GM18502 (cell line): ENCODE measurements around the gene FRK.
"Not testable (repeated sequence)": the region's sequence is repeated elsewhere in the genome, so short reads cannot be mapped to it uniquely, and the experiment has no call there.

Experiments used
- ATAC-seq: cut with Tn5 transposase; IDR thresholded peaks from one replicate; pipeline ENCODE4 v1.9.1; 2021; ENCODE audit warnings: mild to moderate bottlenecking; ENCODE audit not compliant: unreplicated experiment, poor library complexity

The FRK gene

GRCh38 chr6:116078522-116078921 lies 17.8 kb upstream of the FRK start:
- no peak for ATAC-seq

- ATAC-seq: no peak
Observed at GRCh38 chr6:116074732-116075390, 14.2 kb upstream of the FRK start.

GRCh38 chr6:116073765-116074440 lies 13.2 kb upstream of the FRK start:
- ATAC-seq: no peak

DNA sequence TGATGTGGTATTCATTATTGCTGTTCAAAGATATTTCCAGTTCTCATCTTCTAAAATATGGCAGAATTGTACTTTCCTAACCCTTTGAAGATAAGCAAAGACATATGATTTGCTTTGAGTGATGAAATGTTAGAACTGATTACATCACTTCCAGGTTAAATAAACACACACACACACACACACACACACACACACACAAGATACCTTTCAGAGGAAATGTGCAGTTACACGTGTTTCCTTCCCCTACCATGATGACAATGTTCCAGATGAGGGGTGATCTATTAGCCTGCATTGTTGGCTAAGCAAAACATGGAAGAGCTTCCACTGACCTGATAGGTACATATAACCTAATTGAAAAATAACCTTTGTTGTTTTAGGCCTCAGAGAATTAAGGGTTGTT lies 11.7 kb upstream of the FRK start:
- no peak for ATAC-seq

- ATAC-seq: no peak
Observed at GRCh38 chr6:116070616-116071389, 10.1 kb upstream of the FRK start.

DNA sequence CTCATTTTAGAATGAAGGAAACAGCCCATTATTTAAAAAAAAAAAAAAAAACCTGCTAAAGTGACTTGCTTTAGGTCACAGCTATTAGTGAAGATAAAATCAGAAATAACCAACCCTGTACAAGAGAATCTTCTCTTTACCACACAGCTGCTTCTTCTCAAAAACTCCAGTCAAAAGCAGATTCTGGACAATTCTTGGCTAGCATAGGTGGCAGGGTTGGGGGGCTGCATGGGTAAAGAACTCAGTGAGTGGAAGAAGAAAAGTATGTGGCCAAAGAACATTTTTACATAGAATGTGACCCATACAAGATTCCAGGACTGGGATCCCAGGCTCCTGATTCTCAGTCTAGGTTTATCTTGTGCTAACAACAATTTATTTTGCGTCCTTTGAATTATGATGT lies 9.4 kb upstream of the FRK start:
- ATAC-seq: no peak

DNA sequence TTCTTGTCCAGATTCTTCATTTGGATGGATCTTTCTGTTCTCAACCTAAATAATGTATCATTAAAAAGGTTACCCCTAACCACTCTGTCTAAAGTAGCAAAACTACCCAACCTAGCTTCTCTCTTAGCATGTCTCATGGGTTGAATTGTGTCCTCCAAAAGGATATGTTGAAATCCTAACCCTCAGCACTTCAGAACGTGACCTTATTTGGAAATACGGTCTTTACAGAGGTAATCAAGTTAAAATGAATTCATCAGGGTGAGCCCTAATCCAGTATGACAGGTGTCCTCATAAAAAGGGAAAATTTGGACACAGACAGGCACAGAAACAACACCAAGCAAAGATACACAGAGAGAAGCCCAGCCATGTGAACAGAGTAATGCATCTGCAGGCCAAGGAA lies 6.1 kb upstream of the FRK start:
- no peak for ATAC-seq

DNA sequence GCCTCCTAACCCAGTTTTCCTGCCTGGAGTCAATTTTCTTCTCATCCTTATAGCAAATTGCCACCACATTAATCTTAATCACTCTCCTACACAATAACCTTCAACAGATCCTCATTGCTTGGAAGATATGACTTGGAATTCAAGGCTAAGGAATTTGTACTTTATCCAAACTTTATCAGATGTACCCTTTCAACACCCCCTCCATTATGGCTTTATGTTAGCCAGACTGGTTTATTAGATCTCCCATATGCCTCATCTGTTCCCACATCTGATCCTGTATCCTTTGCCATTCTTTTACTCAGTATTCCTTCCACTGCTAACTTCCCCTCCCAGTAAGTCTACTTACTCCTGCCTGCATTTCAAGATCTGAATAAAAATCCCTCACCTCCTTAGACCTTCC lies 4.0 kb upstream of the FRK start:
- ATAC-seq: no peak

DNA sequence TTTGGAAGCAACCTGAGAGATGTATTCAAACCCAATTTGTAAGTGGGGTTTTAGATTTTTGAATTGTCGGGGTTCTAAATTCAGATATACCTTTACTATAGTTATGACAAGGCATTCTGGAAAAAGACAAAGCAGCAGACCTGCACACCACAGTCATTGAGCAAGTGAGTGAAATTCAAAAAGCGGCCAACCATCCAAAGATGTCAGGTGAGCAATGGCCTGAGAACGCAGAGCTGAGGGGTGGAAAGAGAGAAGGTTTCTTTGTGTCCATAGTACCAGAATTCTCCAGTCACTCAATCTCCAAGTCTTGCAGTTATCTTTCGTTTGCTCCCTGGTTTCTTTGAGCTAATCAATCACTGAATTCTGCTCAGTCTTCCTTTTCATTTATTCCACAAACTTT lies 1.8 kb upstream of the FRK start:
- ATAC-seq: no peak

GRCh38 chr6:116059713-116060571 lies 749 bp downstream of the FRK start:
- ATAC-seq: peak; percentile 67

DNA sequence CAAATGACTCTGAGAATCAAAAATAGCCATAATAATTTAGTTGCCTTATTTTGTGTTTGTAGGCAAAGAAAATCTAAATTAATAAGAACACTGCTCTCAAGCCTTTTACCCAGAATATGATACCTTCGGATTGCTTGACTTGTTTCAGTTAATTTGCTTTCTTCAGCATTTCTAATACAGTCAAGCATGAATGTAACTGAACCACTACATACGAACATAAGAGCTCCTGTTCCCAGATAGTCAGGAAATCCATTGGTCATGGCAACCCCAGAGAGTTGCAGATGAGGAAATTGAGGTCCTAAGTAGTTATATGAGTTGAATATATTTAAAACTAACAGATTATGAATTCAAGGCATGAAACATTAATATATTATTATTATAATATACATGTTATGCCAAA lies 2.9 kb downstream of the FRK start:
- ATAC-seq: no peak

GRCh38 chr6:116055513-116055912 lies 5.2 kb downstream of the FRK start:
- ATAC-seq: no peak

- ATAC-seq: no peak
Observed at GRCh38 chr6:116051244-116051643, 9.4 kb downstream of the FRK start.

GRCh38 chr6:116050737-116051136 lies 10.0 kb downstream of the FRK start:
- ATAC-seq: no peak

DNA sequence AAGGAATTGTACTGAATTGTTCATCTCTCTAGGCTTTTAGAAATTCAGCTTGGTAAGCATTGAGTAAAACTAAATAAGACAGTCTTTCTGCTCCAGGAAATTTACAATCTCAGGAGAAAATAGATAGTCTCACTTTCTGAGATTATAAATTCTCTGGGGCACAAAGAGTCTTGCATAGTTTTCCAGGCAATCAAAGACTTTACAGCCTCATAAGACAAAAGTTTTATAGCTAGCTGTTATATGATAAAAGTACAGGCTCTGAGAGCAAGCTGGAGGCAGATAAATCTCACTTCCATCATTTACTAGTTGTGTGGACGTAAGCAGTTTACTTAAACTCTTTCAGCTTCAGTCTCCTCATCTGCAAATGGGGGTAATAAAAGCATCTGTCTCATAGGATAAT lies 11.4 kb downstream of the FRK start:
- ATAC-seq: no peak

GRCh38 chr6:116047173-116047933 lies 13.3 kb downstream of the FRK start:
- ATAC-seq: peak; percentile 98

GRCh38 chr6:116046737-116047136 lies 14.0 kb downstream of the FRK start:
- ATAC-seq: no peak

- not testable (repeated sequence) for ATAC-seq
Observed at GRCh38 chr6:116046272-116046671, 14.4 kb downstream of the FRK start.

DNA sequence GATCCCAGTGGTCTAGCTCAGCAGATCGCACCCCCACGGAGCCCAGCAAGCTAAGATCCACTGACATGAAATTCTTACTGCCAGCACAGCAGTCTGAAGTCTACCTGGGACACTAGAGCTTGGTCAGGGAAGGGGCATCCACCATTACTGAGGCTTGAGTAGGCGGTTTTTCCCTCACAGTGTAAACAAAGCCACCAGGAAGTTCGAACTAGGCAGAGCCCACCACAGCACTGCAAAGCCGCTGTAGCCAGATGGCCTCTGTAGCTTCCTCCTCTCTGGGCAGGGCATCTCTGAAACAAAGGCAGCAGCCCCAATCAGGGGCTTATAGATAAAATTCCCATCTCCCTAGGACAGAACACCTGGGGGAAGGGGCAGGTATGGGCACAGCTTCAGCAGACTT lies 18.8 kb downstream of the FRK start:
- ATAC-seq: no peak

- no peak for ATAC-seq
Observed at GRCh38 chr6:116040993-116041392, 19.7 kb downstream of the FRK start.
